HG03280 (cell line): Measurements from ENCODE around the gene RALGPS1.

Source experiments
- ATAC-seq: cut with Tn5 transposase; IDR thresholded peaks from one replicate; pipeline ENCODE4 v1.9.1; 2021; ENCODE audit warnings: mild to moderate bottlenecking, moderate library complexity; ENCODE audit not compliant: unreplicated experiment

The RALGPS1 gene

DNA sequence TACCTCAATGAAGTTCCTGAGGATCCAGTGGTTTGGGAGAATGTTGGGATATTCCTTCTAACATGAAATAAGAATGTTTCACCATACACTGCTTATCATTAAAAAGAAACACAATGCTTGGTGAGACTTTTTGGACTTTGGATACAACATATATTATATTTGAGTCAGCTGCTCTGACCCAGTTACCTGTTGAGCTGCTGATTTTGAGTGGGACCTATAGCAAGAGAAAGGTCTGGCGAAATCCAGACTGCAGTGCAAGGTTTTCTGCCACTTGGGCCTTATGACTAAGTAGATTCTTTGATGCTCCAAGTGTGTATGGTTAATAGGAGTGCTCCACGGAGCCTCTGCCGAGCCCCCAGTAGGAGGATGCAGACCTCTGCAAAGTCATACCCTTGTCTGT lies 10.0 kb upstream of the RALGPS1 start:
- ATAC-seq: no peak

DNA sequence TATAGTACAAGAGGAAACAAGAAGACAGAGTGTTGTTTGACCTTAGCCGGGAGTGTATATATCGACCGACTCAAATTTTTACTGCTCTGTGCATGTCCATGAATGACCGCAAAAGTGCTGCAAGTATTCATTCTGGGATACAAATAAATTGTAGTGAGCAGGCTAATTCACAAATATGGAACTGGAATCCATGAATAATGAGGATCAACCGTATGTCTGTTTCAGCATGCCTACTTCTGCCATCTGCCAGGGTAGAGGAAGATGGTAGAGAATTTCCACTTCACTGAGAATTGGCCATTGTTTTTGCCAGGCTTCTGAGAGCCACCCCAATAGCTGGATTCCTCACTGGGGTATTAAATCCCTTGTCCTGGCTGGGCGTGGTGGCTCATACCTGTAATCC lies 8.5 kb upstream of the RALGPS1 start:
- ATAC-seq: no peak

DNA sequence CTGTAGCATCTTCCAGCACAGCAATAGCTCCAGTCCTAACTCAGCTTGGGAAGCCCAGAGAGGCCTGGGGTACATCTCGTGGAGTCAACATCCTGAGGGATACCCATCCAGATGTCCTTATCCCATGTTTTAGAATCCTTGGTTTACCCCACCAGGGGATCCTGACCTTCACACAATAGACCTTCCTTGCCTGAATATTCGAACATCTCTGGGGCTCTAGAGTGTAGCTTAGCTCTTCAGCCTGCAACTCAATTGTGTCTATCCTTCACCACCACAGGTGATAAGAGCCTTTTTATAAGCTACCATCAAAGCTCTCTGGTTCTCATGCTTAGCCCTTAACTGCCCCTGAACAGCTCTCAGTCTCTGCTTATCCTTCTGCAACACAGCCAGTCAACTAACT lies 7.5 kb upstream of the RALGPS1 start:
- no peak for ATAC-seq

DNA sequence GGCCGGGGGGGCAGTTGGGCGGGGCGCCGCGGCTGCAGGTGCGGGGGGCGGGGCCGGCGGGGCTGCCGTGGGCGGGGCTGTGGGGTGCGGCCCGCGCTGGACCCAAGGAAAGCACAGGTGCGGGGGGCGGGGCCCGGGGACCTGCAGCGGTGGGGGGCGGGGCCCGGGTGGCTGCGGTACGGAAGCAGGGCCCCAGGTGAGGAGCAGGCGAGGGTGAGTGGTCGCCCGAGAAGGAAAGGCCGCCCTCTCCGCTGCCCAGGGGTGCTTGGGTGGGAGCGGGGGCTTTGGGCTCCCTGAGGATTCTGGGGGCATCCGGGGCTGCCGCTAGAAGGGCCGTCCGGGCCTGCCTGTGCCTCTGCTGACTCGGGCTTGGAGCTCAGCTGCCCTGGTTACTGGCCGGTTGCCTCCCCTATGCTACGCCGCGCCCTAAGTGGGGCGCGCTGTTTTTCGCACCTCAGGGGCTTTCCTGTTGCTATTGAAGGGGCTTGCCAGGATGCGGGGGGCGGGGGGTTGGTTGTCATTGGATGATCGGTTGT lies 767 bp downstream of the RALGPS1 start:
- ATAC-seq: peak; percentile 3

DNA sequence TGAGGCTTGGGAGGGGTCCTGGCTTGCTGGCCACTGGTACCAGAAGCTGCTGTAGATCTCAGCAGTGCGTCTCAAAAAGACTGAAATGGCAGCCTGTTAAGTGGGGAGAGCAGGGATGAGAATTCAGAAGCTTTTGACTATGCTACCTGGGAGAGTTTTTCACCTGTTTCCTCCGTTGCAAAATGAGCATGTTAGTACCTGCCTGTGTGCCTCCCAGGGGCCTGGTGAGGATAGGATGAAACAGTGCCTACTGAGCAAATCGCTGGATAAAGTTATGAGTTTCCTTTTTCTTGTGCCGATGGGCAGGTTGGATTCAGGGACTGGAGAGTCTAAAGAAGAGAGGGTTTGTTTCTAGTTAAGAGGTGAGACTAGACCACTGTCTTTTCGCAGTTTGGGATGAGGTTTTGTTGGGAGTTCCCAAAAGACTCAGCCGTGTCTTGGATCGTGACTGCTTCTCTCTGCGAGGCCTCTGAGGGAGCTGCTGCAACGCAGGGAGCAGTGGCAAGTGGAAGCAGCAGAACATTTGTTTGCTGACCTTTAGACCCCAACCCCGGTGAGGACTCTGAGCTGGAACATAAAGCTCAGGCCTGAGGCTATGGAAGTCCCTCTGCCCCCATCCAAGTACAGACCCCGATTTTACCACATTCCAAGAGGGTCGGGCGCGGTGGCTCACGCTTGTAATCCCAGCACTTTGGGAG lies 1.4 kb downstream of the RALGPS1 start:
- ATAC-seq: no peak

GRCh38 chr9:126916909-126917308 lies 2.3 kb downstream of the RALGPS1 start:
- no peak for ATAC-seq

GRCh38 chr9:126919193-126919592 lies 4.6 kb downstream of the RALGPS1 start:
- ATAC-seq: no peak

DNA sequence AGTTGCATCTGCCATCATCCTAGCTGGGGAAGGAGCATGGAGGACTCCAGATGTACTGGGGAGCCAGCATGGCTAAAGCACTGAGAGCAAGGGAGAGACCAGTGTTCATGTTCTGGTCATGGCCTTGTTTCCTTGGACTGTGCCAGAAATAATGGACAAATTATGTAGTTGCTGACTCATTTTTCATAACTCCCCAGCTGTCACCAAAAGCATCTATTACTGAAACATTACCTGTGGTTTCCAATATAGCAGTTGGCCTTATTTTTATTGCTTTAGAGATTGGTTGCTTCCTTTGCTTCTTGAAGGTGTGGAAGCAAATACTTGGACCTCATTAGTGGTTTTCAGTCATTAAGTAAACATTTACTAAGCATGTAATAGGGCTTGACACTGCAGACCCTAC lies 11.3 kb downstream of the RALGPS1 start:
- no peak for ATAC-seq

DNA sequence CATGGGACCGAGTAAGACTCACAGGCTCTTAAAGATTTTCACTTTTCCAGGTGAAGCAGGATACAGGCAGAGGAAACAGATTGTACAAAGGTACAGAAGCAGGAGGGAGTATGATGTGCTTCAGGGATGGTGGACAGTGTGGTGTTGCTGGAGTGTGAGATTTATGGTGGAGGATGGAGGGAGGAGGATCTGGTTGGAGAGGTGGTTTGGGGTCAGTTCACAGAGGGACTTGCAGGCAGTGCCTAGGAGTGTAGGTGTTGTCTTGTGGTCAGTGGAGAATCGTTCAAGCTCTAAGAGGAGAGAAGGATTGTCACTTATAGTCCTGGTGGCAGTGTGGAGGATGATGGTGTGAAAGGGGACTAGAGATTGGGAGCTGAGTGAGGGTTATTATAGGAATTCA lies 11.8 kb downstream of the RALGPS1 start:
- ATAC-seq: no peak

DNA sequence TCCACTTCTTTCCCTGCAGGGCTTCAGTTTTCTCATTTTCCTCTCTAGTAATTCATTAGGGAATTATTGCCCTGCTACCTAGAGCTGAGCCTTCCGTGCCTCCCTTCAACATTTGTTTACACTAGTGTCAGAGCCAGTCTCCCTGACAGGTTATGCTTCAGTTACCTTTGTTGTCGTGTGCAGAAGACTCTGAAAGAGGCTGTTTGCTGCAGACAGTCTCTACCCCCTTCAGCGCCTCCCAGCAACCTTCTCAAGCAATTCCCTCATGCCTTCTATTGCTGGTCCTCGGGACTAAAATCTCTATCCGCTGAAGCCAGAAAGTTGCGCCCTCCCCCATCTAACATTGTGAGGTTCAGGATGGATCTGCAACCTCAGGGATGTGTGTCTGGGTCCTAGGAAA lies 12.8 kb downstream of the RALGPS1 start:
- ATAC-seq: no peak

GRCh38 chr9:126932871-126933321 lies 18.3 kb downstream of the RALGPS1 start:
- ATAC-seq: no peak

DNA sequence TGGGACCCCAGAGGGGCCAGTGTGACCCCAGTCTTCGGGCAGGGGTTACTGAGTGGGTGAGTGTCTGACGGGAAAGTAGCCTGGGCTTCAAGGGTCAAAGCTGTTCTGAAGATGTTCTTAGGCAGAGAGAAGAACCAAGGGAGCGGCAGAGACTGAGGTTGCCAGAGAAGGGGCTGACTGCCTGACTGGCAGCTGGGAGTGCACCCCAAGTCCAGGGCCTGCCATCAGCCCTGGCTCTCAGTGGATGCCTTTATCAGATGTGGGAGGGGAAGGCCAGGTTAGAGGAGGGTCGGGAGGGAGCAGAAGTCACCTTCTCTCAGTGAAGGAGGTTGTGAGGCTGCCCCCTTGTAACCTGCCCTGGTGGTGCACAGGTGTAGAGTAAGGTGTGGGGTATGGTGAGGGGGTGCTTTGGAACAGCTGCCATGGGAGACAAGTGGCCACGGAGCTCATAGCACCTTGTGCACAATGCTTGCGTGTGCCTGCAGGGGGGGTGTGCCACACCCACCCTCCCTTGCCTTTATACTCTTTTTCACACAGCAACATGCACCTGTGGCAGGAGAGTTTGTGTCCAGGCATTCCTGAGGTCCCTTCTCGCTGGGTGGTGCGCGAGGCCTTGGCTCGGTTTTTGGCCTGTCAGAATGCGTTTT lies 18.9 kb downstream of the RALGPS1 start:
- no peak for ATAC-seq

GRCh38 chr9:126934441-126934840 lies 19.9 kb downstream of the RALGPS1 start:
- no peak for ATAC-seq

- ATAC-seq: no peak
Measured at GRCh38 chr9:126935630-126936029, 21.0 kb downstream of the RALGPS1 start.

- ATAC-seq: no peak
Measured at GRCh38 chr9:126937444-126937843, 22.9 kb downstream of the RALGPS1 start.

DNA sequence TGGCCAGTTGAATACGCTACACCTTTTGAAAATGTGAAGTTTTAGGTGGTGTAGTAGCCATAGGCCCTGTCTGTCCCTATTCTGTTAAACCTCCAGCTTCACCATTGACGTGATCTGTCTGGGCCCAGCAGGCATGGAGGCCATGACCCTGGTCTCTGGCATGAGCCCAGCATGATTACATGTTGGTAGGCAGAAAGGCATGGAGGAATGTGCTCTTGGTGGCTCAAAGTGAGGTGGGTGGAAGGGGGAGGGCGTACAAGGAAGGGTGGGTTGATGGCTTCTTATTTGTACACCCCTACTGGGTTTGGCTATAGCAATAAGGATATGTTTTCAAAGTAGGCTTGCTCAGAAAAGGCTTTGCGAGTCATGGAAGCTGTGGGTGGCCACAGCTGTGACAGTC lies 23.7 kb downstream of the RALGPS1 start:
- no peak for ATAC-seq

GRCh38 chr9:126939821-126940221 lies 25.2 kb downstream of the RALGPS1 start:
- no peak for ATAC-seq

GRCh38 chr9:126942399-126942798 lies 27.8 kb downstream of the RALGPS1 start:
- no peak for ATAC-seq

DNA sequence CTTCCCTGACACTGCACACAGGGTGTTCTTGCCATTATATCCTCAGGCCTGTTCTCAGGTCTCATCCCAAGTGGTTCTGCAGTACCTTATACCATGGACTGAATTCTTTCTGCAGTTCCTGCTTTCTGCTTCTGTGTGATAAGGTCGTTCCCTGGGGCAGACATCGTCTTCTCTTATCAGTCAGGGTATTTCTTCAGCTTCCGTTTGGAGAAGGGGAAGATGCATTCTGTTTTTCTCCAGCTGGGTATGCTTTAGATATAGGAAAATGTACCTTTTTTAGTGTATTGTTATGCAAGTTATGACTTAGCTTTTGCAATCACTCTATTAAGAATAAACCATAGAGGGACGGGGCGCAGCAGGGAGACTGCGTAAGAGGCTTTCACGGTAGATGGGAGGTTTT lies 31.1 kb downstream of the RALGPS1 start:
- no peak for ATAC-seq

- ATAC-seq: no peak
Measured at GRCh38 chr9:126947529-126947928, 32.9 kb downstream of the RALGPS1 start.

- ATAC-seq: no peak
Measured at GRCh38 chr9:126952205-126952977, 37.8 kb downstream of the RALGPS1 start.
